Mesenchymal stem cell (in vitro differentiated cells and primary cell): ENCODE measurements around the gene MTA1.

Experiments
- DNase-seq: peaks from one replicate; pipeline ENCODE4 v3.0.0-alpha.2; 2013
- H2AFZ ChIP-seq: one replicate; pipeline ENCODE4 v1.6.1; 2013; ENCODE audit warnings: low read depth, mild to moderate bottlenecking, control low read depth, inconsistent platforms, low read length, moderate library complexity
- H2AK5ac ChIP-seq: 2 replicates; pipeline ENCODE4 v1.6.1; 2013; ENCODE audit warnings: low read length, moderate library complexity, mild to moderate bottlenecking, inconsistent platforms; ENCODE audit not compliant: severe bottlenecking
- H2BK120ac ChIP-seq: one replicate; pipeline ENCODE4 v1.6.1; 2013; ENCODE audit warnings: low read depth, mild to moderate bottlenecking, inconsistent platforms, low read length, moderate library complexity
- H2BK12ac ChIP-seq, 2 experiments: one replicate each; pipeline ENCODE4 v1.6.1; 2013; ENCODE audit warnings: inconsistent platforms in 2 of 2, low read length in 2 of 2, mild to moderate bottlenecking in 2 of 2, moderate library complexity in 2 of 2, control low read depth in 1 of 2
- H2BK15ac ChIP-seq: one replicate; pipeline ENCODE4 v1.6.1; 2013; ENCODE audit warnings: mild to moderate bottlenecking, low read depth, inconsistent platforms; ENCODE audit not compliant: poor library complexity, severe bottlenecking
- H2BK5ac ChIP-seq: 2 replicates; pipeline ENCODE4 v1.6.1; 2013; ENCODE audit warnings: low read depth, mild to moderate bottlenecking, low read length, control low read depth, inconsistent platforms; ENCODE audit not compliant: poor library complexity, severe bottlenecking
- H3K14ac ChIP-seq, 2 experiments: one replicate each; pipeline ENCODE4 v1.6.1; 2013; ENCODE audit warnings: inconsistent platforms in 2 of 2, low read length in 2 of 2, control low read depth in 1 of 2, mild to moderate bottlenecking in 1 of 2, moderate library complexity in 1 of 2
- H3K18ac ChIP-seq, 2 experiments: one replicate each; pipeline ENCODE4 v1.6.1; 2013; ENCODE audit warnings: inconsistent platforms in 2 of 2, low read length in 2 of 2, control low read depth in 1 of 2, low read depth in 1 of 2, mild to moderate bottlenecking in 1 of 2
- H3K23ac ChIP-seq, 2 experiments: one replicate each; pipeline ENCODE4 v1.6.1; 2013; ENCODE audit warnings: inconsistent platforms in 2 of 2, low read length in 2 of 2, mild to moderate bottlenecking in 2 of 2, moderate library complexity in 2 of 2, control low read depth in 1 of 2
- H3K27ac ChIP-seq: 2 replicates; pipeline ENCODE4 v1.5.1; 2013; ENCODE audit warnings: mild to moderate bottlenecking, moderate library complexity, low read length, control low read depth, inconsistent platforms; ENCODE audit not compliant: poor library complexity, severe bottlenecking
- H3K27me3 ChIP-seq, 2 experiments: 2 replicates each; pipeline versions ENCODE4 v1.6.1 to v1.7.0; 2013; ENCODE audit warnings: low read length in 2 of 2, mild to moderate bottlenecking in 2 of 2, moderate library complexity in 2 of 2, control low read depth in 1 of 2, inconsistent platforms in 1 of 2; ENCODE audit not compliant: control insufficient read depth in 1 of 2, insufficient read depth in 1 of 2
- H3K36me3 ChIP-seq, 2 experiments: 2 replicates each; pipeline versions ENCODE4 v1.6.1 to v1.7.0; 2013; ENCODE audit warnings: low read length in 2 of 2, control low read depth in 1 of 2, inconsistent platforms in 1 of 2, low read depth in 1 of 2, mild to moderate bottlenecking in 1 of 2; ENCODE audit not compliant: insufficient read depth in 2 of 2, control insufficient read depth in 1 of 2
- H3K4ac ChIP-seq, 2 experiments: one replicate each; pipeline ENCODE4 v1.6.1; 2013; ENCODE audit warnings: inconsistent platforms in 2 of 2, low read length in 2 of 2, mild to moderate bottlenecking in 2 of 2, moderate library complexity in 2 of 2, control low read depth in 1 of 2, low read depth in 1 of 2
- H3K4me1 ChIP-seq: 2 replicates; pipeline ENCODE4 v1.6.1; 2013; ENCODE audit warnings: low read depth, low read length, control low read depth; ENCODE audit not compliant: control insufficient read depth, insufficient read depth
- H3K4me2 ChIP-seq: 2 replicates; pipeline ENCODE4 v1.6.1; 2013; ENCODE audit warnings: low read length, mild to moderate bottlenecking, inconsistent platforms; ENCODE audit not compliant: poor library complexity, severe bottlenecking
- H3K4me3 ChIP-seq, 2 experiments: 2 replicates each; pipeline versions ENCODE4 v1.5.1 to v1.7.0; 2013; ENCODE audit warnings: low read length in 2 of 2, mild to moderate bottlenecking in 2 of 2, control low read depth in 1 of 2, low read depth in 1 of 2; ENCODE audit not compliant: insufficient read depth in 1 of 2
- H3K79me1 ChIP-seq: replicated peaks from 2 replicates; pipeline ENCODE4 v1.6.1; 2013; ENCODE audit warnings: mild to moderate bottlenecking, control low read depth, low read length, inconsistent platforms; ENCODE audit not compliant: poor library complexity, severe bottlenecking
- H3K9ac ChIP-seq: 2 replicates; pipeline ENCODE4 v1.7.0; 2013; ENCODE audit warnings: mild to moderate bottlenecking, low read length, moderate library complexity
- H3K9me3 ChIP-seq: 2 replicates; pipeline ENCODE4 v1.7.0; 2013; ENCODE audit warnings: mild to moderate bottlenecking, low read length; ENCODE audit not compliant: control insufficient read depth
- H4K8ac ChIP-seq: one replicate; pipeline ENCODE4 v1.6.1; 2013; ENCODE audit warnings: inconsistent platforms, mild to moderate bottlenecking, low read length, moderate library complexity
- H4K91ac ChIP-seq: one replicate; pipeline ENCODE4 v1.6.1; 2013; ENCODE audit warnings: mild to moderate bottlenecking, low read length, inconsistent platforms
- WGBS: methylation state at CpG from one replicate; pipeline ENCODE4 v1.1.7; 2013; ENCODE audit warnings: mixed read lengths; 5-methylcytosine and 5-hydroxymethylcytosine counted together

Gene MTA1

GRCh38 chr14:105431256-105431655 lies 11.6 kb downstream of the MTA1 start:
- 83% methylated on average over 1 of the region's 1 CpG for WGBS

GRCh38 chr14:105432657-105433056 lies 13.0 kb downstream of the MTA1 start:
- Histone ChIP-seq H3K27me3 (no peaks in the 10 kb centered on the region), H3K4me3 (no peak overlapping the region), H2BK12ac (no peak overlapping the region), H3K9me3 (no peaks in the 10 kb centered on the region), H2AK5ac (no peak overlapping the region), H3K4me2 (no peak overlapping the region), H3K23ac (no peak overlapping the region), H4K91ac (no peak overlapping the region), H2BK120ac (no peak overlapping the region), H3K4me1 (peaks cover 10% of the 10 kb centered on the region), H3K79me1 (peaks cover 8% of the 10 kb centered on the region), H3K27ac (no peak overlapping the region), H3K9ac (no peak overlapping the region), H2AFZ (no peak overlapping the region), H2BK5ac (no peak overlapping the region), H3K4ac (no peak overlapping the region), H3K36me3 (peaks cover 0 to 24% of the 10 kb centered on the region in 2 experiments), H2BK15ac (no peak overlapping the region), H4K8ac (no peak overlapping the region), H3K14ac (no peak overlapping the region), H3K18ac (no peak overlapping the region)
- WGBS = 97% methylated on average over 11 of the region's 12 CpGs
- DNase-seq = no peak

More at GRCh38 chr14:105431256-105431655, 11.6 kb downstream of the MTA1 start:
- Histone ChIP-seq H3K4ac (no peak overlapping the region), H3K27ac (no peak overlapping the region), H2BK120ac (no peak overlapping the region), H2BK15ac (no peak overlapping the region), H2AFZ (no peak overlapping the region), H3K4me3 (no peak overlapping the region), H4K8ac (no peak overlapping the region), H3K4me2 (no peak overlapping the region), H3K23ac (no peak overlapping the region), H3K9me3 (no peaks in the 10 kb centered on the region), H2AK5ac (no peak overlapping the region), H4K91ac (no peak overlapping the region), H3K18ac (no peak overlapping the region), H2BK12ac (no peak overlapping the region), H3K14ac (no peak overlapping the region), H3K36me3 (peaks cover 12 to 26% of the 10 kb centered on the region in 2 experiments), H3K9ac (no peak overlapping the region), H3K4me1 (peaks cover 8% of the 10 kb centered on the region), H3K27me3 (no peaks in the 10 kb centered on the region), H2BK5ac (no peak overlapping the region), H3K79me1 (peaks cover 11% of the 10 kb centered on the region)
- no peak for DNase-seq

DNA sequence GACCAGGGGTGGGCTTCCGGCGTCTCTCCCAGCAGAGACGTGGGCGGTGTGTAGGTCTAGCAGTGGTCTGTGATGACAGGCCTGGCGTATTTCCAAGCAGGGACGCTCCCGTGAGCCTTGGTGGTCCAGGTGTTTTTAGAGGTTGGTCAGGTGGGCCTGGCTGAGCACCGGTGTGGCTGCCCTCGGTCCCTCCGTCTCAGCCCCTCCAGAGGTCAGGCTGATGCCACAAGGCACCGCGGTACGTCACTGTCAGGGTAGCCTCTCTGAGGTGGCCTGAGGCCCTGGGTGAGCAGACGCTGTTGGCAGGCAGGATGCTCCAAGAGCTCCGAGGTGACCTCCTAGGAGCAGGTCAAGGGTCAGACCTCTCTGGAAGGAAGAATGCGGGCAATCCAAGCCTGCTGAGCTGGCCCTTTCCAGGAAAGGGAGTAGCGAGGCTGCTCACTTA lies 13.6 kb downstream of the MTA1 start:
- Histone ChIP-seq H4K8ac (no peak overlapping the region), H3K14ac (no peak overlapping the region), H3K9me3 (no peaks in the 10 kb centered on the region), H2AFZ (no peak overlapping the region), H3K4me2 (no peak overlapping the region), H2BK12ac (no peak overlapping the region), H3K27me3 (no peaks in the 10 kb centered on the region), H3K4me3 (no peak overlapping the region), H3K36me3 (peaks cover 0 to 24% of the 10 kb centered on the region in 2 experiments), H3K79me1 (peaks cover 12% of the 10 kb centered on the region), H4K91ac (no peak overlapping the region), H3K27ac (no peak overlapping the region), H3K9ac (no peak overlapping the region), H2BK120ac (no peak overlapping the region), H3K23ac (no peak overlapping the region), H3K18ac (no peak overlapping the region), H2BK15ac (no peak overlapping the region), H2AK5ac (no peak overlapping the region), H3K4ac (no peak overlapping the region), H3K4me1 (peaks cover 8% of the 10 kb centered on the region), H2BK5ac (no peak overlapping the region)
- DNase-seq = no peak
- WGBS = 86% methylated on average over 17 of the region's 17 CpGs

DNA sequence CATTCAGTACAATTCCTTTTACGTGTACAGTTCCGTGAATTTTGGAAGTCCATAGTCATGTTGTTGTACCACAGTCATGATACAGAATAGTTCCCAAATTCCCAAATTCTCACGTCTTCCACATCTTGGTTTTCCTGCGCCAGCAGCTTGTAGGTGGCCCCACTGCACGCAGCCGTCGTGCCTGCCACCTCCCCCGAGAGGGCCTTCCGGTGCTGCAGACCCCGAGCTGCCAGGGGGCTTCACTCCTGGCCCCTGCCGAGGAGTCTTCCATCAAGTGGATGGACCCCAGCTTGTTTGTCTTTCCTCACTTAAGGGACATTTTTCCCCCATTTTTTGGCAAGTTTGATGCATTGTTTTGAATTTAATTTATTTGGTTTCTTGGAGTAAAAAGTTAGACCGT lies 16.8 kb downstream of the MTA1 start:
- peaks cover 4 to 54% of the 10 kb centered on the region in 2 experiments for H3K36me3 ChIP-seq
- no peak overlapping the region for H2BK15ac ChIP-seq

More for the DNA sequence above, 16.8 kb downstream of the MTA1 start:
- H2AK5ac ChIP-seq = no peak overlapping the region
- peaks cover 30% of the 10 kb centered on the region for H3K79me1 ChIP-seq
- no peak overlapping the region for H3K23ac ChIP-seq
- no peak for DNase-seq
- 96% methylated on average over 11 of the region's 12 CpGs for WGBS
- H2AFZ ChIP-seq = no peak overlapping the region
- H3K9ac ChIP-seq = no peak overlapping the region
- no peak overlapping the region for H3K4me3 ChIP-seq
- H3K27ac ChIP-seq = no peak overlapping the region
- no peak overlapping the region for H3K14ac ChIP-seq
- H3K4ac ChIP-seq = no peak overlapping the region
- no peak overlapping the region for H4K91ac ChIP-seq
- H4K8ac ChIP-seq = no peak overlapping the region
- H2BK120ac ChIP-seq = no peak overlapping the region
- H2BK12ac ChIP-seq = no peak overlapping the region
- no peak overlapping the region for H2BK5ac ChIP-seq
- H3K18ac ChIP-seq = no peak overlapping the region
- H3K4me1 ChIP-seq = peaks cover 15% of the 10 kb centered on the region
- H3K4me2 ChIP-seq = no peak overlapping the region
- H3K9me3 ChIP-seq = no peaks in the 10 kb centered on the region
- no peaks in the 10 kb centered on the region for H3K27me3 ChIP-seq
